GM15510 (cell line): ENCODE data around the gene MAP3K13.

ENCODE experiments used
- POLR2A ChIP-seq: IDR thresholded peaks from 3 replicates; pipeline ENCODE4 v1.6.1; 2011; ENCODE audit warnings: borderline replicate concordance; ENCODE audit not compliant: insufficient read length; ENCODE audit errors: extremely low read depth

Gene MAP3K13, protein sequence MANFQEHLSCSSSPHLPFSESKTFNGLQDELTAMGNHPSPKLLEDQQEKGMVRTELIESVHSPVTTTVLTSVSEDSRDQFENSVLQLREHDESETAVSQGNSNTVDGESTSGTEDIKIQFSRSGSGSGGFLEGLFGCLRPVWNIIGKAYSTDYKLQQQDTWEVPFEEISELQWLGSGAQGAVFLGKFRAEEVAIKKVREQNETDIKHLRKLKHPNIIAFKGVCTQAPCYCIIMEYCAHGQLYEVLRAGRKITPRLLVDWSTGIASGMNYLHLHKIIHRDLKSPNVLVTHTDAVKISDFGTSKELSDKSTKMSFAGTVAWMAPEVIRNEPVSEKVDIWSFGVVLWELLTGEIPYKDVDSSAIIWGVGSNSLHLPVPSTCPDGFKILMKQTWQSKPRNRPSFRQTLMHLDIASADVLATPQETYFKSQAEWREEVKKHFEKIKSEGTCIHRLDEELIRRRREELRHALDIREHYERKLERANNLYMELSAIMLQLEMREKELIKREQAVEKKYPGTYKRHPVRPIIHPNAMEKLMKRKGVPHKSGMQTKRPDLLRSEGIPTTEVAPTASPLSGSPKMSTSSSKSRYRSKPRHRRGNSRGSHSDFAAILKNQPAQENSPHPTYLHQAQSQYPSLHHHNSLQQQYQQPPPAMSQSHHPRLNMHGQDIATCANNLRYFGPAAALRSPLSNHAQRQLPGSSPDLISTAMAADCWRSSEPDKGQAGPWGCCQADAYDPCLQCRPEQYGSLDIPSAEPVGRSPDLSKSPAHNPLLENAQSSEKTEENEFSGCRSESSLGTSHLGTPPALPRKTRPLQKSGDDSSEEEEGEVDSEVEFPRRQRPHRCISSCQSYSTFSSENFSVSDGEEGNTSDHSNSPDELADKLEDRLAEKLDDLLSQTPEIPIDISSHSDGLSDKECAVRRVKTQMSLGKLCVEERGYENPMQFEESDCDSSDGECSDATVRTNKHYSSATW

DNA sequence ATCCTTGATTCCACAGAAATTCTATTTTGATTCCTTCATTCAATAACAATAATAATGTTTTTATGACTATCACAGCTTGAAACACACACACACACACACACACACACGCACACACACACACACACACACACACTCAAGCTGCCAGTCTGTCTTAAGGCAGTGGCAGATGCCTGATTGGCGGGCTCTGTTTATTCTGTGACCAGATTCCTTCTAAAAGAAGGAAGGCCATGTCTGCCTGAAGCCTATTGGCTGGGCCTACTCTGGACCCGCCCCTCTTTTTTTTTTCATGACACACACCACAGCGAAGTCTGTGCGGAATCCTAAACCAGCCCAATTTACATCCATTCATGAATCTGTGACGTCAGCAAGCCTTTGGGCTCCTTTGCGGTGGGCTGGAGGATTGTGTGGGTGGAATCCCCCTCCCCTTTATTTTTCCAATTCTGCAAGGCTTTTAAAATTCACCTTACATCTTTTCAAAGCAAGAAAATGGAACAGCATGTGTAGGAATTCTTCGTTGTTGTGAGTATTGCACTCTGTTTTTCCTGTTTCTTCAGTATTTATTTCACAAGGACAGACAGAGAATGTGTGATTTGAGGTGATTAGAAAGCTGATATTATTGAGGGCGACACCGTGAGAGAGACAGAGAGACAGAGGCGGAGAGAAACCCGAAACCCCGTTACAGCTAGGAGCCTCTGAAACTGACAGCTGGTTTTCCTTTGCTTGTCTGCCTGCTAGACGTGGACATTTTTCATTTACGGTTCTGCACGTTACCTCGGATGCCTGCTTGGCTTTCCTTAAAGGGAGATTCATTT, at the start of gene MAP3K13:
MAP3K13 (plus strand) TSS at position 287 of the 812 bp plus-strand sequence. CDS start 65,446 bp downstream, outside the sequence.
- no peak for TF ChIP-seq POLR2A

GRCh38 chr3:185313693-185314246, 49.2 kb upstream of the MAP3K13 start:
- TF ChIP-seq POLR2A = no peak

DNA sequence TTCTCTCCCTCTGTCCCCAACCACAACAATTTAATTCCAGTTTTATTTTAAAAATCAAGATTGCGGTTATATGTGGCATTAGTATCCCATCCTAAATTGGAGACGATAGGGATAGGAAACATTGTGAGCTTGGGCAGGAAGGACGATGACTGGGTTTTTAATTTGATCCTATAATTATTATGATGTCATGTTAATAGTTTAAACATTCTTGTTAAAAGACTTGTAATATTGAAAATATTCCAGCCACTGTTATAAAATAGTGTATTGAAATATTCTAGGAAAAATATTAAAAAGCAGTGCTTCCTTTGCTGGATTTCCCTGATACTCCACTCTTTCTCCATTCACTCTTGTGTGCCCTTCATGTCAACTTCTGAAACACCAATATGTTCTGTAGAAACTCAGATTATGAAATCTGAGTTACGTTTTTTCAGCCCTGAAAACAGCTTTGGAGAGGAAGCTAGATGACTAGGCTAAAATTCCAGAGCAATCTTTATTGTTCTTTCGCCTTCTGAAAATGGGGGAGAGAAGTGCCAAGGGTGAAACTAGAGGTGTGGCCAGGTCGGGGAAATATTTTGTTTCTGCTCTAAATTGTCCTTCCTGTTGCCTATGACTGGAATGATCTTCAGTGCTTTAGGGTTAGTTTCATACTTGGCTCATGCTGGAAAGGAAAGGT, 46.1 kb upstream of the MAP3K13 start:
- TF ChIP-seq POLR2A = no peak

GRCh38 chr3:185317674-185318073, 45.3 kb upstream of the MAP3K13 start:
- TF ChIP-seq POLR2A = no peak

- TF ChIP-seq POLR2A = no peak
These were observed 44.8 kb upstream of the MAP3K13 start for GRCh38 chr3:185318141-185318540.

GRCh38 chr3:185319801-185320200, 43.1 kb upstream of the MAP3K13 start:
- no peak for TF ChIP-seq POLR2A

- TF ChIP-seq POLR2A = no peak
These were observed 42.0 kb upstream of the MAP3K13 start for GRCh38 chr3:185320949-185321348.

- TF ChIP-seq POLR2A = no peak
These were observed 40.7 kb upstream of the MAP3K13 start for GRCh38 chr3:185322101-185322719.

GRCh38 chr3:185325946-185326791, 36.8 kb upstream of the MAP3K13 start:
- TF ChIP-seq POLR2A = no peak

DNA sequence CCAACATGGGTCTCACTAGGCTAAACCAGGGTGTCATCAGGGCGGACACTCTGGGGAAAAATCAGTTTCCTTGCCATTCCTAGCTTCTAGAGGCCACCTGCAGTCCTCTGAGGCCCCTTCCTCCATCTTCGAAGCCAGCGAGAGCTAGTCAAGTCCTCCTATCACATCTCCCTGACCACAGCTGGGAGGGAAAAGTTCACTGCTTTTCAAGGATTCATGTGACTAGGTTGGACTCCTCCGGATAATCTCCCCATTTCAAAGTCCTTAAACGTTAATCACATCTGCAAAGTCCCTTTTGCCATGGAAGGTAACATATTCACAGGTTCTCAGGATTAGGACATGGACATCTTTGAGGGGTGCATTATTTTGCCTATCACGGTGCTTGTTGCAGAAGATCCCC, 35.9 kb upstream of the MAP3K13 start:
- TF ChIP-seq POLR2A = no peak

- TF ChIP-seq POLR2A = no peak
These were observed 34.5 kb upstream of the MAP3K13 start for GRCh38 chr3:185328324-185329004.

GRCh38 chr3:185330238-185330637, 32.7 kb upstream of the MAP3K13 start:
- TF ChIP-seq POLR2A = no peak
